Suprapubic skin (tissue), 4 donors: Measurements from ENCODE around the gene PACSIN2. TPM values are rescaled to one million over a fixed set of nuclear protein-coding genes. Genes with fewer than 3 reads are reported as not detected.

Experiments
- DNase-seq, 2 donors: peaks; one replicate each; pipeline ENCODE4 v3.0.0-alpha.2; 2019; ENCODE audit warnings: low spot score in 2 of 2
- H3K27ac ChIP-seq: fragments of 200-600 bp; sonication (generic); one replicate; pipeline ENCODE4 v1.5.1; 2019
- H3K27me3 ChIP-seq: fragments of 200-600 bp; sonication (generic); one replicate; pipeline ENCODE4 v1.5.1; 2019
- H3K36me3 ChIP-seq: fragments of 200-600 bp; sonication (generic); one replicate; pipeline ENCODE4 v1.5.1; 2019
- H3K4me1 ChIP-seq: fragments of 200-600 bp; sonication (generic); one replicate; pipeline ENCODE4 v1.5.1; 2019
- H3K4me3 ChIP-seq: fragments of 200-600 bp; sonication (generic); one replicate; pipeline ENCODE4 v1.5.1; 2019; ENCODE audit warnings: mild to moderate bottlenecking
- H3K9me3 ChIP-seq: fragments of 200-600 bp; sonication (generic); one replicate; pipeline ENCODE4 v1.5.1; 2019
- CTCF ChIP-seq, 2 donors: fragments of 200-600 bp in 1 of 2; fragments of 450-650 bp in 1 of 2; sonication (generic) in 1 of 2; IDR thresholded peaks; one replicate each; pipeline ENCODE4 v1.5.1; 2016 to 2019; ENCODE audit warnings: antibody characterized with exemption in 2 of 2, mild to moderate bottlenecking in 1 of 2, moderate library complexity in 1 of 2
- EP300 ChIP-seq: sonication (generic); formaldehyde crosslinking; IDR thresholded peaks from one replicate; pipeline ENCODE4 v1.6.1; 2017; ENCODE audit warnings: antibody characterized with exemption
- POLR2A ChIP-seq, 2 donors: fragments of 450-650 bp; IDR thresholded peaks; one replicate each; pipeline ENCODE4 v1.6.1; 2017; ENCODE audit warnings: antibody characterized with exemption in 2 of 2, mild to moderate bottlenecking in 2 of 2, moderate library complexity in 2 of 2
- POLR2AphosphoS5 ChIP-seq, 3 donors: sonication (generic); formaldehyde crosslinking; IDR thresholded peaks; one replicate each; pipeline ENCODE4 v1.6.1; 2017; ENCODE audit warnings: antibody characterized with exemption in 3 of 3
- whole genome bisulfite sequencing: methylation state at CpG from one replicate; pipeline ENCODE4 v1.1.5; 2018; 5-methylcytosine and 5-hydroxymethylcytosine counted together
- total RNA-seq, 4 donors: library from RNA; depleted of rRNA; stranded (reverse); fragments of >200 nt; gene quantifications; one replicate each; pipeline ENCODE4 v1.1.0, GENCODE V29; 2016

Gene PACSIN2
- total RNA-seq, 4 donors from 2014 or later, result 38.9 to 74.8 (median 55.3) TPM

- 80% methylated on average over 4 of the region's 4 CpGs for WGBS
- DNase-seq, result peak in 1 of 2 donors; percentile 7
- H3K9me3 ChIP-seq, result no peaks in the 10 kb centered on the region
- no peak for TF ChIP-seq POLR2A (IDR thresholded peaks at IDR 0.05)
- no peak for TF ChIP-seq EP300
- TF ChIP-seq POLR2AphosphoS5 (IDR thresholded peaks at IDR 0.05), result no peak
- TF ChIP-seq CTCF (IDR thresholded peaks at IDR 0.05), result no peak
- H3K36me3 ChIP-seq, result peaks cover 82% of the 10 kb centered on the region
- no peak overlapping the region for H3K4me3 ChIP-seq
- no peaks in the 10 kb centered on the region for H3K4me1 ChIP-seq
- H3K27ac ChIP-seq, result no peak overlapping the region
- H3K27me3 ChIP-seq, result no peaks in the 10 kb centered on the region
Observed at GRCh38 chr22:42831712-42832111, 183.2 kb downstream of the PACSIN2 start.

GRCh38 chr22:42830161-42830560, 184.8 kb downstream of the PACSIN2 start:
- H3K36me3 ChIP-seq, result peaks cover 83% of the 10 kb centered on the region
- WGBS, result 87% methylated on average over 5 of the region's 5 CpGs
- no peak overlapping the region for H3K27ac ChIP-seq

GRCh38 chr22:42829302-42829701, 185.6 kb downstream of the PACSIN2 start:
- no peak overlapping the region for H3K27ac ChIP-seq
- no peaks in the 10 kb centered on the region for H3K4me1 ChIP-seq
- peaks cover 83% of the 10 kb centered on the region for H3K36me3 ChIP-seq
- no peak overlapping the region for H3K4me3 ChIP-seq
- no peaks in the 10 kb centered on the region for H3K9me3 ChIP-seq
- 65% methylated on average over 3 of the region's 3 CpGs for whole genome bisulfite sequencing
- H3K27me3 ChIP-seq, result no peaks in the 10 kb centered on the region
- no peak for TF ChIP-seq EP300
- TF ChIP-seq CTCF (IDR thresholded peaks at IDR 0.05), result no peak
- no peak for TF ChIP-seq POLR2A (IDR thresholded peaks at IDR 0.05)
- no peak for TF ChIP-seq POLR2AphosphoS5 (IDR thresholded peaks at IDR 0.05)
- DNase-seq, result peak in 1 of 2 donors; percentile 24

More at GRCh38 chr22:42830161-42830560, 184.8 kb downstream of the PACSIN2 start:
- Histone ChIP-seq H3K4me3 (no peak overlapping the region), H3K9me3 (no peaks in the 10 kb centered on the region), H3K4me1 (no peaks in the 10 kb centered on the region), H3K27me3 (no peaks in the 10 kb centered on the region)
- no peak for TF ChIP-seq EP300
- TF ChIP-seq POLR2A (IDR thresholded peaks at IDR 0.05), result no peak
- TF ChIP-seq POLR2AphosphoS5 (IDR thresholded peaks at IDR 0.05), result no peak
- TF ChIP-seq CTCF (IDR thresholded peaks at IDR 0.05), result no peak
- DNase-seq, result peak in 1 of 2 donors; percentile 8

- Histone ChIP-seq H3K27ac (no peak overlapping the region), H3K4me1 (no peaks in the 10 kb centered on the region), H3K36me3 (peaks cover 77% of the 10 kb centered on the region), H3K27me3 (no peaks in the 10 kb centered on the region), H3K4me3 (no peak overlapping the region), H3K9me3 (no peaks in the 10 kb centered on the region)
- TF ChIP-seq POLR2A (IDR thresholded peaks at IDR 0.05) (no peak), CTCF (IDR thresholded peaks at IDR 0.05) (no peak), EP300 (no peak), POLR2AphosphoS5 (IDR thresholded peaks at IDR 0.05) (no peak)
- DNase-seq, result no peak
- 77% methylated on average over 3 of the region's 3 CpGs for WGBS
Observed at GRCh38 chr22:42825796-42826195, 189.2 kb downstream of the PACSIN2 start.

- peaks cover 59% of the 10 kb centered on the region for H3K36me3 ChIP-seq
- WGBS, result 96% methylated on average over 3 of the region's 3 CpGs
Observed at GRCh38 chr22:42821386-42821785, 193.6 kb downstream of the PACSIN2 start.

More at GRCh38 chr22:42821386-42821785, 193.6 kb downstream of the PACSIN2 start:
- DNase-seq, result no peak
- H3K27me3 ChIP-seq, result no peaks in the 10 kb centered on the region
- H3K27ac ChIP-seq, result no peak overlapping the region
- TF ChIP-seq POLR2AphosphoS5 (IDR thresholded peaks at IDR 0.05) (no peak), CTCF (IDR thresholded peaks at IDR 0.05) (no peak), POLR2A (IDR thresholded peaks at IDR 0.05) (no peak), EP300 (no peak)
- H3K4me1 ChIP-seq, result peaks cover 2% of the 10 kb centered on the region
- no peaks in the 10 kb centered on the region for H3K9me3 ChIP-seq
- no peak overlapping the region for H3K4me3 ChIP-seq
